ENCODE results near the gene ZEB2. TPM values are rescaled to one million over a fixed set of nuclear protein-coding genes. Genes with fewer than 3 reads are reported as not detected.

ZEB2 gene
- total and polyA plus RNA-seq, 5 donors from 2014 or later: 0.23 to 18.1 (median 0.41) TPM; not detected in 1

DNA sequence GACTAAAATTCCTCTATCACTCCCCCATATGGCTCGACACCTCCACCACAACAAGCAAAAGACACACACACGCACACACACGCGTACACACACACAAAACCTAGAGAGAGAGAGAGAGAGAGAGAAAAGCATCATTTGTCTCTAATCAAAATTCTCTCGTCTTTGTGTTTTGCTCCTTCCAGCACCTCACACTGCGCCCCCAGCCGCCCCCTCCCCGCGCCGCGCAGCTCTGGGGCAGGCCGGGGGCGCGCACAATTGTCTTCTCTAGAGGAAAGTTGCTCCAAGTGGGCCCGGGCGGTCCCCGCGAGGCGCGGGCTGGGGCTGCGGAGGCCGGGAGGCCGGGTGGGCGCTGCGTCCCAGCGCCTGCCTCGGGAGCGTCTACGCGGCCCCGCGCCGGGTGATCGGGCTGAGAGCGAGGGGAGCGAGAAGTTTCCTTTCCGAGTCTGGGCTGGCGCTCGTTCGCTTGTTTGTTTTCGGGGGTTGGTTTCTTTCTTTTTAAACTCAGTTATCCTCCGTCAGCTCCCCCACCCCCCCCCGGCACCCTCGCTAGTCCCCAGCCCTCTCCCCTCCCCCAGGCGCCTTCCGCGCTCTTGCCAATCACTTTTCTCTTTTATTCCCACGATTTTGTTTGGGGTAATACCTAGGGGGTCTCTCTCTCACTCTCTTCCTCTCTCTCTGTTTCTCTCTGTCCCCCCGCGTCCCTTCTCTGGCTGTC lies 4.1 kb downstream of the ZEB2 start:
- no peaks in the 10 kb centered on the region for H3K9me3 ChIP-seq (ENCODE audit: control insufficient read depth in 2 of 2, low read length in 2 of 2)
- peak in 1 of 2 donors; percentile 12 for ATAC-seq (ENCODE audit: low read depth in 2 of 2)
- peak overlapping the region; percentile 32 for H3K4me3 ChIP-seq (ENCODE audit: low read depth, low read length)
- Mint-ChIP-seq H3K27me3 (peaks cover 38% of the 10 kb centered on the region), H3K4me1 (peaks cover 4 to 13% (median 6%) of the 10 kb centered on the region in 4 donors), H3K4me3 (peak overlapping the region; percentile 78 to 86 (median 84)), H3K36me3 (no peaks in the 10 kb centered on the region), H3K27ac (no peak overlapping the region), H3K9me3 (peaks cover 0 to 1% (median 0%) of the 10 kb centered on the region in 7 donors)
- H3K27me3 ChIP-seq (ENCODE audit: control insufficient read depth, insufficient read depth, low read length): peaks cover 47% of the 10 kb centered on the region
- H3K27ac ChIP-seq (ENCODE audit: insufficient read depth, low read length, poor library complexity, severe bottlenecking): no peak overlapping the region
- H3K36me3 ChIP-seq (ENCODE audit: control insufficient read depth, insufficient read depth, low read length): no peaks in the 10 kb centered on the region
- peak in 1 of 3 donors; percentile 14 for DNase-seq
- H3K4me1 ChIP-seq (ENCODE audit: control insufficient read depth, insufficient read depth, low read length, poor library complexity, severe bottlenecking): peaks cover 37% of the 10 kb centered on the region

GRCh38 chr2:144515099-144515695 lies 4.7 kb downstream of the ZEB2 start:
- Histone ChIP-seq H3K9me3 (ENCODE audit: control insufficient read depth in 2 of 2, low read length in 2 of 2) (no peaks in the 10 kb centered on the region), H3K36me3 (ENCODE audit: control insufficient read depth, insufficient read depth, low read length) (no peaks in the 10 kb centered on the region), H3K27me3 (ENCODE audit: control insufficient read depth, insufficient read depth, low read length) (peaks cover 48% of the 10 kb centered on the region), H3K4me3 (ENCODE audit: low read depth, low read length) (no peak overlapping the region), H3K4me1 (ENCODE audit: control insufficient read depth, insufficient read depth, low read length, poor library complexity, severe bottlenecking) (peaks cover 37% of the 10 kb centered on the region), H3K27ac (ENCODE audit: insufficient read depth, low read length, poor library complexity, severe bottlenecking) (no peak overlapping the region)
- Mint-ChIP-seq H3K4me1 (peaks cover 0 to 17% (median 6%) of the 10 kb centered on the region in 4 donors), H3K27ac (no peak overlapping the region), H3K27me3 (peaks cover 44% of the 10 kb centered on the region), H3K9me3 (peaks cover 0 to 1% (median 0%) of the 10 kb centered on the region in 7 donors), H3K4me3 (peak overlapping the region; percentile 62 to 86 (median 84)), H3K36me3 (no peaks in the 10 kb centered on the region)
- no peak for ATAC-seq (ENCODE audit: low read depth in 2 of 2)
- no peak for DNase-seq

GRCh38 chr2:144514616-144515091 lies 5.3 kb downstream of the ZEB2 start:
- Histone ChIP-seq H3K27me3 (ENCODE audit: control insufficient read depth, insufficient read depth, low read length) (peaks cover 43% of the 10 kb centered on the region), H3K9me3 (ENCODE audit: control insufficient read depth in 2 of 2, low read length in 2 of 2) (no peaks in the 10 kb centered on the region), H3K27ac (ENCODE audit: insufficient read depth, low read length, poor library complexity, severe bottlenecking) (no peak overlapping the region), H3K4me1 (ENCODE audit: control insufficient read depth, insufficient read depth, low read length, poor library complexity, severe bottlenecking) (peaks cover 32% of the 10 kb centered on the region), H3K36me3 (ENCODE audit: control insufficient read depth, insufficient read depth, low read length) (no peaks in the 10 kb centered on the region), H3K4me3 (ENCODE audit: low read depth, low read length) (no peak overlapping the region)
- H3K27ac Mint-ChIP-seq: no peak overlapping the region
- H3K27me3 Mint-ChIP-seq: peaks cover 45% of the 10 kb centered on the region
- no peaks in the 10 kb centered on the region for H3K36me3 Mint-ChIP-seq
- peaks cover 0 to 1% (median 0%) of the 10 kb centered on the region in 7 donors for H3K9me3 Mint-ChIP-seq
- H3K4me1 Mint-ChIP-seq: peaks cover 0 to 17% (median 6%) of the 10 kb centered on the region in 4 donors
- peak overlapping the region in 2 of 4 donors; percentile 12 to 86 for H3K4me3 Mint-ChIP-seq
- ATAC-seq (ENCODE audit: low read depth in 2 of 2): no peak
- no peak for DNase-seq

DNA sequence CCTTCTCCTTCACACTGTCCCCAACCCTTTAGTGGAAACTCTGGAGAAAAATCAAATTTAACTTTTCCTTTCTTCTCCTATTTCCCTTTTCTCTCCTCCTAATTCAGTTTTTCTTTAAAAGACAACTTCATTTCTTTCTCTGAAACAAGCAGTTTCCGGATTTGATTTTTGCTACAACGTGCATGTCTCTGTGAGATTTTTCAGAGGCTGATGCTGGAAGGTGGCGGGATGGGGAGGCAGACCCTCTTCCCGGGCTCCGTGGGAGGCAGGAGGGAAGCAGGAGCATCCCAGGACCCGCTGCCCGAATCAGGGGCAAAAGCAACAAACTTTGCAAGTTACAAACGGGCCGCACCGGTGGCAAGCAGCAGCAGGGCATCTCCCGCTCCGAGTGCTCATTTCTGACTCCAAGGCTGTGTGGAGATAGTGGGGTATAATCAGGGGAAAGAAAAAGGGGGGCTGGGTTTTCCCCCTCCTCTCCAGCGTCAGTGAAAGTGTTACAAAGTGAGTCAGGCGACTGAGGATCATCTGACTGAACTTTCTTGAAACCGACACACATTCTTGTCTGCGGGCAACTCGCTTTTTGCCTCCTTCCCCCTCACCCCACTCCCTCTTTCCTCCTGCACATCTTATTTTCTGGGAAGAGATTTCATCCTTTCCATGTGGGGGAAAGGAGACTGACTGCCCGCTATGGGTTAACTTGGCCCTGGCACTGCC lies 6.4 kb downstream of the ZEB2 start:
- ATAC-seq (ENCODE audit: low read depth in 2 of 2): no peak
- peak overlapping the region in 1 of 4 donors; percentile 34 for H3K4me3 Mint-ChIP-seq

GRCh38 chr2:144512891-144513351 lies 7.0 kb downstream of the ZEB2 start:
- Mint-ChIP-seq H3K27me3 (peaks cover 54% of the 10 kb centered on the region), H3K9me3 (peaks cover 0 to 1% (median 0%) of the 10 kb centered on the region in 7 donors), H3K27ac (no peak overlapping the region), H3K36me3 (no peaks in the 10 kb centered on the region), H3K4me1 (peaks cover 0 to 17% (median 6%) of the 10 kb centered on the region in 4 donors), H3K4me3 (no peak overlapping the region)
- H3K9me3 ChIP-seq (ENCODE audit: control insufficient read depth in 2 of 2, low read length in 2 of 2): no peaks in the 10 kb centered on the region
- H3K36me3 ChIP-seq (ENCODE audit: control insufficient read depth, insufficient read depth, low read length): no peaks in the 10 kb centered on the region
- H3K27ac ChIP-seq (ENCODE audit: insufficient read depth, low read length, poor library complexity, severe bottlenecking): no peak overlapping the region
- peaks cover 21% of the 10 kb centered on the region for H3K4me1 ChIP-seq (ENCODE audit: control insufficient read depth, insufficient read depth, low read length, poor library complexity, severe bottlenecking)
- no peak for DNase-seq
- H3K4me3 ChIP-seq (ENCODE audit: low read depth, low read length): no peak overlapping the region
- no peak for ATAC-seq (ENCODE audit: low read depth in 2 of 2)
- H3K27me3 ChIP-seq (ENCODE audit: control insufficient read depth, insufficient read depth, low read length): peaks cover 35% of the 10 kb centered on the region

More for the DNA sequence above, 6.4 kb downstream of the ZEB2 start:
- H3K4me1 ChIP-seq (ENCODE audit: control insufficient read depth, insufficient read depth, low read length, poor library complexity, severe bottlenecking): peaks cover 27% of the 10 kb centered on the region
- peaks cover 39% of the 10 kb centered on the region for H3K27me3 ChIP-seq (ENCODE audit: control insufficient read depth, insufficient read depth, low read length)
- no peak for DNase-seq
- Mint-ChIP-seq H3K9me3 (peaks cover 0 to 1% (median 0%) of the 10 kb centered on the region in 7 donors), H3K36me3 (no peaks in the 10 kb centered on the region), H3K27me3 (peaks cover 47% of the 10 kb centered on the region), H3K4me1 (peaks cover 0 to 17% (median 6%) of the 10 kb centered on the region in 4 donors), H3K27ac (no peak overlapping the region)
- H3K36me3 ChIP-seq (ENCODE audit: control insufficient read depth, insufficient read depth, low read length): no peaks in the 10 kb centered on the region
- no peak overlapping the region for H3K27ac ChIP-seq (ENCODE audit: insufficient read depth, low read length, poor library complexity, severe bottlenecking)
- no peaks in the 10 kb centered on the region for H3K9me3 ChIP-seq (ENCODE audit: control insufficient read depth in 2 of 2, low read length in 2 of 2)
- no peak overlapping the region for H3K4me3 ChIP-seq (ENCODE audit: low read depth, low read length)

- DNase-seq (no peak), ATAC-seq (ENCODE audit: low read depth in 2 of 2) (no peak)
- Mint-ChIP-seq H3K4me3 (no peak overlapping the region), H3K36me3 (no peaks in the 10 kb centered on the region), H3K27ac (no peak overlapping the region), H3K27me3 (peaks cover 54% of the 10 kb centered on the region), H3K4me1 (peaks cover 0 to 17% (median 6%) of the 10 kb centered on the region in 4 donors), H3K9me3 (peaks cover 0 to 1% (median 0%) of the 10 kb centered on the region in 7 donors)
- Histone ChIP-seq H3K27me3 (ENCODE audit: control insufficient read depth, insufficient read depth, low read length) (peaks cover 35% of the 10 kb centered on the region), H3K9me3 (ENCODE audit: control insufficient read depth in 2 of 2, low read length in 2 of 2) (no peaks in the 10 kb centered on the region), H3K4me1 (ENCODE audit: control insufficient read depth, insufficient read depth, low read length, poor library complexity, severe bottlenecking) (peaks cover 16% of the 10 kb centered on the region), H3K27ac (ENCODE audit: insufficient read depth, low read length, poor library complexity, severe bottlenecking) (no peak overlapping the region), H3K4me3 (ENCODE audit: low read depth, low read length) (no peak overlapping the region), H3K36me3 (ENCODE audit: control insufficient read depth, insufficient read depth, low read length) (no peaks in the 10 kb centered on the region)
These were observed 7.4 kb downstream of the ZEB2 start for GRCh38 chr2:144512470-144512869.

- Histone ChIP-seq H3K4me3 (ENCODE audit: low read depth, low read length) (no peak overlapping the region), H3K27ac (ENCODE audit: insufficient read depth, low read length, poor library complexity, severe bottlenecking) (no peak overlapping the region), H3K4me1 (ENCODE audit: control insufficient read depth, insufficient read depth, low read length, poor library complexity, severe bottlenecking) (peaks cover 11% of the 10 kb centered on the region), H3K36me3 (ENCODE audit: control insufficient read depth, insufficient read depth, low read length) (no peaks in the 10 kb centered on the region), H3K9me3 (ENCODE audit: control insufficient read depth in 2 of 2, low read length in 2 of 2) (no peaks in the 10 kb centered on the region), H3K27me3 (ENCODE audit: control insufficient read depth, insufficient read depth, low read length) (peaks cover 35% of the 10 kb centered on the region)
- peaks cover 0 to 14% (median 5%) of the 10 kb centered on the region in 4 donors for H3K4me1 Mint-ChIP-seq
- no peak for DNase-seq
- H3K27me3 Mint-ChIP-seq: peaks cover 57% of the 10 kb centered on the region
- no peaks in the 10 kb centered on the region for H3K9me3 Mint-ChIP-seq
- no peak for ATAC-seq (ENCODE audit: low read depth in 2 of 2)
- H3K36me3 Mint-ChIP-seq: no peaks in the 10 kb centered on the region
- H3K4me3 Mint-ChIP-seq: no peak overlapping the region
- H3K27ac Mint-ChIP-seq: no peak overlapping the region
These were observed 8.0 kb downstream of the ZEB2 start for GRCh38 chr2:144511937-144512336.
